B cell (primary cell): ENCODE measurements around the gene EEF1A1. TPM values are rescaled to one million over a fixed set of nuclear protein-coding genes. Genes with fewer than 3 reads are reported as not detected.
"Not testable (repeated sequence)": the region's sequence is repeated elsewhere in the genome, so short reads cannot be mapped to it uniquely, and the experiment has no call there.

ENCODE experiments used
- ATAC-seq: fragments of 200-7000 bp; cut with Tn5 transposase; one replicate; pipeline ENCODE4 v1.10.0; 2021; ENCODE audit warnings: low read depth, mild to moderate bottlenecking, moderate number of reproducible peaks, moderate library complexity
- CTCF ChIA-PET: fragments of 350-600 bp; sonication (Branson Sonifier 250); formaldehyde crosslinking; loops from one replicate; lab custom pipeline; 2021; ENCODE audit warnings: antibody characterized with exemption, inconsistent platforms; lab: Charles Lee
- POLR2A ChIA-PET: fragments of 350-600 bp; sonication (Branson Sonifier 250); formaldehyde crosslinking; loops from one replicate; lab custom pipeline; 2021; ENCODE audit warnings: antibody characterized with exemption; lab: Charles Lee
- DNase-seq: peaks from one replicate; pipeline ENCODE4 v3.0.0; 2013
- H2AFZ ChIP-seq: 2 replicates; pipeline ENCODE4 v1.6.1; 2012; ENCODE audit warnings: mild to moderate bottlenecking, low read depth, low read length; ENCODE audit not compliant: insufficient read depth, poor library complexity, severe bottlenecking
- H3K27ac ChIP-seq, 2 donors: 1 replicate in 1 of 2; 2 replicates in 1 of 2; pipeline ENCODE4 v1.5.1; 2012 to 2013; ENCODE audit warnings: low read length in 2 of 2, mild to moderate bottlenecking in 2 of 2, moderate library complexity in 1 of 2
- H3K27me3 ChIP-seq, 4 experiments: fragments of 200-600 bp in 1 of 4; sonication (generic) in 1 of 4; replicated peaks in 1 of 4; 1 replicate in 2 of 4; 2 replicates in 2 of 4; pipeline versions ENCODE4 v1.6.1 to v1.7.0; 2013 to 2016; ENCODE audit warnings: low read length in 3 of 4, mild to moderate bottlenecking in 2 of 4, mixed read lengths in 1 of 4, moderate library complexity in 1 of 4; ENCODE audit not compliant: insufficient read depth in 4 of 4, control insufficient read depth in 3 of 4; ENCODE audit errors: control extremely low read depth in 1 of 4
- H3K36me3 ChIP-seq, 2 experiments: replicated peaks in 1 of 2; 1 replicate in 1 of 2; 2 replicates in 1 of 2; pipeline versions ENCODE4 v1.6.1 to v1.7.1; 2013; ENCODE audit warnings: low read length in 1 of 2; ENCODE audit not compliant: insufficient read depth in 2 of 2, control insufficient read depth in 1 of 2; ENCODE audit errors: control extremely low read depth in 1 of 2, extremely low read depth in 1 of 2
- H3K4me1 ChIP-seq, 2 donors: fragments of 200-600 bp in 1 of 2; sonication (generic) in 1 of 2; 1 replicate in 1 of 2; 2 replicates in 1 of 2; pipeline versions ENCODE4 v1.5.1 to v1.6.1; 2013 to 2017; ENCODE audit warnings: low read length in 2 of 2; ENCODE audit not compliant: control insufficient read depth in 2 of 2, insufficient read depth in 2 of 2
- H3K4me2 ChIP-seq: replicated peaks from 2 replicates; pipeline ENCODE3; 2012; ENCODE audit warnings: mild to moderate bottlenecking, low read depth, low read length; ENCODE audit not compliant: poor library complexity, severe bottlenecking
- H3K4me3 ChIP-seq, 5 experiments: fragments of 200-600 bp in 1 of 5; sonication (generic) in 1 of 5; 1 replicate in 3 of 5; 2 replicates in 2 of 5; pipeline versions ENCODE4 v1.5.1 to v1.7.0; 2011 to 2016; ENCODE audit warnings: low read length in 4 of 5, mild to moderate bottlenecking in 4 of 5, low read depth in 2 of 5, control low read depth in 1 of 5, moderate library complexity in 1 of 5; ENCODE audit not compliant: insufficient read depth in 1 of 5; ENCODE audit errors: control extremely low read depth in 1 of 5, extremely low read depth in 1 of 5
- H3K79me2 ChIP-seq: fragments of 200-600 bp; sonication (generic); one replicate; pipeline ENCODE4 v1.6.0; 2016; ENCODE audit warnings: low read length; ENCODE audit not compliant: control insufficient read depth, insufficient read depth
- H3K9ac ChIP-seq: fragments of 200-600 bp; sonication (generic); 2 replicates; pipeline ENCODE4 v1.6.1; 2017; ENCODE audit warnings: mild to moderate bottlenecking, low read length, moderate library complexity
- H3K9me3 ChIP-seq, 3 donors: one replicate each; pipeline versions ENCODE4 v1.6.1 to v1.7.1; 2013; ENCODE audit warnings: low read length in 2 of 3; ENCODE audit not compliant: control insufficient read depth in 2 of 3, insufficient read depth in 1 of 3; ENCODE audit errors: control extremely low read depth in 1 of 3
- H4K20me1 ChIP-seq: 2 replicates; pipeline ENCODE4 v1.6.0; 2012; ENCODE audit warnings: mild to moderate bottlenecking, low read length; ENCODE audit not compliant: insufficient read depth, control insufficient read depth, poor library complexity, severe bottlenecking
- H3K27ac Mint-ChIP-seq: one replicate; pipeline ENCODE4 v1.8.0; 2021; ENCODE audit warnings: mixed read lengths
- H3K27me3 Mint-ChIP-seq: one replicate; pipeline ENCODE4 v1.8.0; 2021; ENCODE audit warnings: mixed read lengths
- H3K4me1 Mint-ChIP-seq: one replicate; pipeline ENCODE4 v1.8.0; 2021; ENCODE audit warnings: mixed read lengths
- H3K4me3 Mint-ChIP-seq: one replicate; pipeline ENCODE4 v1.8.0; 2021; ENCODE audit warnings: mixed read lengths
- H3K9me3 Mint-ChIP-seq: one replicate; pipeline ENCODE4 v1.8.0; 2022; ENCODE audit warnings: mixed read lengths; ENCODE audit not compliant: insufficient read depth
- EZH2 ChIP-seq: IDR thresholded peaks from 2 replicates; pipeline ENCODE4 v1.6.1; 2012; ENCODE audit warnings: borderline replicate concordance, low read depth, mild to moderate bottlenecking, moderate library complexity, low read length; ENCODE audit not compliant: insufficient read depth, poor library complexity, severe bottlenecking
- WGBS: methylation state at CpG from one replicate; pipeline ENCODE4 v1.1.5; 2013; ENCODE audit warnings: missing lambda C conversion rate; ENCODE audit not compliant: insufficient coverage; 5-methylcytosine and 5-hydroxymethylcytosine counted together
- intact Hi-C: fragments of 100-400 bp; cut with micrococcal nuclease; formaldehyde crosslinking; loops from one replicate; pipeline ENCODE4 v1.10.0; 2022
- polyA plus RNA-seq: library from polyadenylated mRNA; depleted of rRNA; stranded (reverse); fragments of >200 nt; gene quantifications from 2 replicates; pipeline ENCODE4 v1.2.3, GENCODE V29; 2012
- total RNA-seq, 2 donors: library from RNA; stranded (reverse); fragments of 120-200 nt in 1 of 2; gene quantifications; 1 replicate in 1 of 2; 2 replicates in 1 of 2; pipeline versions ENCODE4 v1.2.3 to v1.2.4, GENCODE V29; 2013 to 2022
- TF ChIP-seq, protein P1 (sequence below): fragments of 200-600 bp; IDR thresholded peaks from one replicate; pipeline ENCODE4 v1.8.0; 2022; ENCODE audit warnings: antibody characterized with exemption, mild to moderate bottlenecking

EEF1A1 gene
- total and polyA plus RNA-seq, 2 donors (not counting 1 experiment from before 2014, with no cell fraction given), result 9,671 to 12,769 TPM

GRCh38 chr6:73547036-73547435, 26.2 kb upstream of the EEF1A1 start:
- no CpG with 5 or more reads among the region's 1 CpG for WGBS
- no peaks in the 10 kb centered on the region for H4K20me1 ChIP-seq
- no peaks in the 10 kb centered on the region for H3K9me3 Mint-ChIP-seq
- H3K27ac Mint-ChIP-seq, result no peak overlapping the region
- ChIA-PET CTCF (interaction anchor here (1.0 to 1.4 kb wide), 2 partner anchors 11 to 31 kb away, joined by 3 read pairs; no protein-coding TSS in a partner anchor), POLR2A (no interaction called here)
- no peaks in the 10 kb centered on the region for H3K27me3 ChIP-seq
- no peaks in the 10 kb centered on the region for H3K4me1 Mint-ChIP-seq
- no peak overlapping the region for H3K4me3 Mint-ChIP-seq
- H3K9ac ChIP-seq, result no peak overlapping the region
- H3K36me3 ChIP-seq, result no peaks in the 10 kb centered on the region
- no peaks in the 10 kb centered on the region for H3K79me2 ChIP-seq
- ATAC-seq (no peak), DNase-seq (no peak)
- H3K4me3 ChIP-seq, result no peak overlapping the region
- H3K4me1 ChIP-seq, result no peaks in the 10 kb centered on the region
- H3K27ac ChIP-seq, result no peak overlapping the region
- H3K4me2 ChIP-seq, result no peak overlapping the region
- TF ChIP-seq, protein P1, sequence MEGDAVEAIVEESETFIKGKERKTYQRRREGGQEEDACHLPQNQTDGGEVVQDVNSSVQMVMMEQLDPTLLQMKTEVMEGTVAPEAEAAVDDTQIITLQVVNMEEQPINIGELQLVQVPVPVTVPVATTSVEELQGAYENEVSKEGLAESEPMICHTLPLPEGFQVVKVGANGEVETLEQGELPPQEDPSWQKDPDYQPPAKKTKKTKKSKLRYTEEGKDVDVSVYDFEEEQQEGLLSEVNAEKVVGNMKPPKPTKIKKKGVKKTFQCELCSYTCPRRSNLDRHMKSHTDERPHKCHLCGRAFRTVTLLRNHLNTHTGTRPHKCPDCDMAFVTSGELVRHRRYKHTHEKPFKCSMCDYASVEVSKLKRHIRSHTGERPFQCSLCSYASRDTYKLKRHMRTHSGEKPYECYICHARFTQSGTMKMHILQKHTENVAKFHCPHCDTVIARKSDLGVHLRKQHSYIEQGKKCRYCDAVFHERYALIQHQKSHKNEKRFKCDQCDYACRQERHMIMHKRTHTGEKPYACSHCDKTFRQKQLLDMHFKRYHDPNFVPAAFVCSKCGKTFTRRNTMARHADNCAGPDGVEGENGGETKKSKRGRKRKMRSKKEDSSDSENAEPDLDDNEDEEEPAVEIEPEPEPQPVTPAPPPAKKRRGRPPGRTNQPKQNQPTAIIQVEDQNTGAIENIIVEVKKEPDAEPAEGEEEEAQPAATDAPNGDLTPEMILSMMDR, result no peak
- TF ChIP-seq EZH2, result no peak
- intact Hi-C loops, result no loop called here
- no peaks in the 10 kb centered on the region for H3K9me3 ChIP-seq
- H2AFZ ChIP-seq, result no peak overlapping the region
- no peaks in the 10 kb centered on the region for H3K27me3 Mint-ChIP-seq

GRCh38 chr6:73542891-73543290, 22.1 kb upstream of the EEF1A1 start:
- TF ChIP-seq, protein P1, result no peak
- no peak for TF ChIP-seq EZH2
- H3K79me2 ChIP-seq, result no peaks in the 10 kb centered on the region
- H3K9me3 ChIP-seq, result no peaks in the 10 kb centered on the region
- no peak overlapping the region for H3K9ac ChIP-seq
- DNase-seq (no peak), ATAC-seq (no peak)
- H3K27ac ChIP-seq, result no peak overlapping the region
- intact Hi-C loops, result no loop called here
- H3K27me3 ChIP-seq, result no peaks in the 10 kb centered on the region
- no peaks in the 10 kb centered on the region for H3K9me3 Mint-ChIP-seq
- ChIA-PET CTCF (interaction anchor here (1.4 to 1.6 kb wide), 2 partner anchors 8 to 22 kb away, joined by 3 to 4 read pairs; partner anchors contain the start of gene EEF1A1), POLR2A (no interaction called here)
- no peaks in the 10 kb centered on the region for H3K36me3 ChIP-seq
- H3K4me3 Mint-ChIP-seq, result no peak overlapping the region
- H3K4me1 ChIP-seq, result no peaks in the 10 kb centered on the region
- 93% methylated on average over 2 of the region's 5 CpGs for WGBS
- no peak overlapping the region for H3K27ac Mint-ChIP-seq
- H2AFZ ChIP-seq, result no peak overlapping the region
- H3K4me2 ChIP-seq, result no peak overlapping the region
- no peaks in the 10 kb centered on the region for H4K20me1 ChIP-seq
- no peaks in the 10 kb centered on the region for H3K27me3 Mint-ChIP-seq
- H3K4me1 Mint-ChIP-seq, result no peaks in the 10 kb centered on the region
- H3K4me3 ChIP-seq, result no peak overlapping the region

- intact Hi-C loops, H3K9me3 Mint-ChIP-seq, H3K4me2 ChIP-seq, H3K27me3 Mint-ChIP-seq, H3K27ac ChIP-seq, H3K27me3 ChIP-seq, H2AFZ ChIP-seq, H3K36me3 ChIP-seq, DNase-seq, H3K79me2 ChIP-seq, H3K4me3 ChIP-seq, H3K4me1 Mint-ChIP-seq, H3K9me3 ChIP-seq, H3K4me1 ChIP-seq, H3K27ac Mint-ChIP-seq, H4K20me1 ChIP-seq, POLR2A ChIA-PET, H3K9ac ChIP-seq, ATAC-seq, H3K4me3 Mint-ChIP-seq: not testable (repeated sequence)
- CTCF ChIA-PET, result interaction anchor here (1.6 kb wide), 1 partner anchor 8 kb away, joined by 3 read pairs; no protein-coding TSS in a partner anchor
- WGBS, result 97% methylated on average over 3 of the region's 3 CpGs
These were observed 21.6 kb upstream of the EEF1A1 start for GRCh38 chr6:73542481-73542880.
